HG03064 (cell line): ENCODE results near the gene FRAT2.
A peak's percentile ranks its signal among the peaks of the same experiment; 100 is the strongest.
"Not testable (repeated sequence)": the region's sequence is repeated elsewhere in the genome, so short reads cannot be mapped to it uniquely, and the experiment has no call there.

Experiments
- ATAC-seq: cut with Tn5 transposase; IDR thresholded peaks from one replicate; pipeline ENCODE4 v1.9.1; 2021; ENCODE audit warnings: low read depth; ENCODE audit not compliant: unreplicated experiment

Gene FRAT2

GRCh38 chr10:97292862-97293198 lies 41.7 kb downstream of the FRAT2 start:
- no peak for ATAC-seq

- ATAC-seq: peak; percentile 94
These were observed 42.2 kb downstream of the FRAT2 start, which contains the start of gene ARHGAP19 for GRCh38 chr10:97292097-97292861. Gene ARHGAP19 (minus strand): TSS chr10:97292637. CDS start chr10:97292627, 10 bp downstream.

GRCh38 chr10:97291357-97292096 lies 43.0 kb downstream of the FRAT2 start:
- ATAC-seq: no peak

- ATAC-seq: not testable (repeated sequence)
These were observed 43.8 kb downstream of the FRAT2 start for GRCh38 chr10:97290576-97291356.

DNA sequence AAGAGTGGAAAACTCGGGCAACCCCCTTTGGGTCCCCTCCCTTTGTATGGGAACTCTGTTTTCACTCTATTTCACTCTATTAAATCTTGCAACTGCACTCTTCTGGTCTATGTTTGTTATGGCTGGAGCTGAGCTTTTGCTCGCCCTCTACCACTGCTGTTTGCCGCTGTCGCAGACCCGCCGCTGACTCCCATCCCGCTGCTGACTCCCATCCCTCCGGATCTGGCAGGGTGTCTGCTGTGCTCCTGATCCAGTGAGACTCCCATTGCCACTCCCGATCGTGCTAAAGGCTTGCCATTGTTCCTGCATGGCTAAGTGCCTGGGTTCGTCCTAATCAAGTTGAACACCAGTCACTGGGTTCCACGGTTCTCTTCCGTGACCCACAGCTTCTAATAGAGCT lies 44.5 kb downstream of the FRAT2 start:
- ATAC-seq: not testable (repeated sequence)
